NCI-H2107 treated with DMSO at 0.1 percent for 48 hours (cell line): ENCODE results near the gene ZC3H4.

Source experiments
- DNase-seq: peaks from one replicate; lab custom pipeline; 2025; ENCODE audit not compliant: unreplicated experiment; lab: John Stamatoyannopoulos, UW

The ZC3H4 gene

GRCh38 chr19:47022541-47023447, 90.8 kb downstream of the ZC3H4 start:
- no peak for DNase-seq

DNA sequence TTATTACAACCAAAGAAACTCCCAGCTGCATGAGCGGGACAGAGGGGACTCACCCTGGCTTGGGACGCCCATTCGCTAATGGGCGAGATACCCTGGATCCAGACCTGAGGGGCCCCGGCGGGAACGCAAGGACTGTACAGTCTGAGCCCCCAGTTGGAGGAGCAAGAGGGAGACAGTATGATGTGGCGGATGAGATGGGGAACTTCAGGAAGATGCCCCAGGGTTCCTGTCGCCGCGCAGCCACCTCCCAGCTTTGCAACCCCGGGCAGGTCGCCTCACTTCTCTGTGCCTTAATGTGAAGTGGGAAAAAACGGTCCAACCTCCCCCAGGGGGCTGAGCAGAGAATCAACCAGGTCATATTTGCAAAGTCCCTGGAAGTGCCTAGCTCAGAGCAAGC, 91.4 kb downstream of the ZC3H4 start:
- no peak for DNase-seq

- DNase-seq = no peak
Observed at GRCh38 chr19:47021536-47022139, 91.9 kb downstream of the ZC3H4 start.

DNA sequence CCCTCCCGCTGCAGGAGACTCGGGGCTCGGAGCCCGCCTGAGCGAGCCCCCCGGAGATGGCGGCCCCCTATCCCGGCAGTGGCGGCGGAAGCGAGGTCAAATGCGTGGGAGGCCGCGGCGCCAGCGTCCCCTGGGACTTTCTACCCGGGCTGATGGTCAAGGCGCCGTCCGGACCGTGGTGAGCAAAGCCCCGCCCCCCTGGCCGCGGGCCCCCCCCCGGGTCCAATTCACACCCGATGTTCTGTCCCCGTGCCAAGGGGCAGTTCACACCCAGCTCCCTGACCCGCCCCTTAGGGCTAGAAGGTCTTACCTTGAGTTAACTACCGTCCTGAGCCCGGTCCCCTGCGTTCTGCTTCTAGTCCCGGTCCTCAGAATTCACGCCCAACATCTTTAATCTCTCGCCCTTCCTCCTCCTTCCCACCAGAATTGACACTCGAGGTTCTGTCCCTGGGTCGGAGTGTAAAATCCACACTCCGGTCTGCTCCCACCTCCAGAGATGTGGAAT, 92.5 kb downstream of the ZC3H4 start:
- DNase-seq = no peak

- no peak for DNase-seq
Observed at GRCh38 chr19:47020132-47020805, 93.3 kb downstream of the ZC3H4 start.

GRCh38 chr19:47019431-47020041, 94.0 kb downstream of the ZC3H4 start, which contains the start of gene NPAS1:
Gene NPAS1, plus strand, starts transcription at chr19:47019837. Its CDS starts 1,211 bp downstream, at chr19:47021048.
- no peak for DNase-seq

DNA sequence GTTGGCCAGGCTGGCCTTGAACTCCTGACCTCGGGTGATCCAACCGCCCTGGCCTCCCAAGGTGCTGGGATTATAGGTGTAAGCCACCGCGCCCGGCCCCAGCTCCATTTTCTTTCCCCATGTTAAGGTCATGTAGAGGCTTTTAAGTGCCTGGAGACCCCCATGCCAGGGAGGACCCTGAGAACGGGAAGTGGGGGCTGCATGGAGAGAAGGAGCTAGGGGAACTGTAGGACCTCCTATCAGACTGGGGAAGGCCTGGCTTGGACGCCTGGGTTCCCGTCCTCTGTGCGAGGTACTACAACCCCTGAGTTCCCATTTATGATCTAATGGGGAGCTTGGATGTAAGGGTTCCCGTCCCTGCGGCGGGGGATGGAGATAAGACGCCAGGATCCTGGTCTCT, 94.7 kb downstream of the ZC3H4 start:
- no peak for DNase-seq
